Measurements from ENCODE around the gene PPARG. TPM values are rescaled to one million over a fixed set of nuclear protein-coding genes. Genes with fewer than 3 reads are reported as not detected.
A peak's percentile ranks its signal among the peaks of the same experiment; 100 is the strongest.

The PPARG gene
- total and polyA plus RNA-seq, 2 of the 13 experiments (the other 11 are each of a cell fraction or from before 2014, with no cell fraction given): 13.9 to 58.3 TPM

DNA sequence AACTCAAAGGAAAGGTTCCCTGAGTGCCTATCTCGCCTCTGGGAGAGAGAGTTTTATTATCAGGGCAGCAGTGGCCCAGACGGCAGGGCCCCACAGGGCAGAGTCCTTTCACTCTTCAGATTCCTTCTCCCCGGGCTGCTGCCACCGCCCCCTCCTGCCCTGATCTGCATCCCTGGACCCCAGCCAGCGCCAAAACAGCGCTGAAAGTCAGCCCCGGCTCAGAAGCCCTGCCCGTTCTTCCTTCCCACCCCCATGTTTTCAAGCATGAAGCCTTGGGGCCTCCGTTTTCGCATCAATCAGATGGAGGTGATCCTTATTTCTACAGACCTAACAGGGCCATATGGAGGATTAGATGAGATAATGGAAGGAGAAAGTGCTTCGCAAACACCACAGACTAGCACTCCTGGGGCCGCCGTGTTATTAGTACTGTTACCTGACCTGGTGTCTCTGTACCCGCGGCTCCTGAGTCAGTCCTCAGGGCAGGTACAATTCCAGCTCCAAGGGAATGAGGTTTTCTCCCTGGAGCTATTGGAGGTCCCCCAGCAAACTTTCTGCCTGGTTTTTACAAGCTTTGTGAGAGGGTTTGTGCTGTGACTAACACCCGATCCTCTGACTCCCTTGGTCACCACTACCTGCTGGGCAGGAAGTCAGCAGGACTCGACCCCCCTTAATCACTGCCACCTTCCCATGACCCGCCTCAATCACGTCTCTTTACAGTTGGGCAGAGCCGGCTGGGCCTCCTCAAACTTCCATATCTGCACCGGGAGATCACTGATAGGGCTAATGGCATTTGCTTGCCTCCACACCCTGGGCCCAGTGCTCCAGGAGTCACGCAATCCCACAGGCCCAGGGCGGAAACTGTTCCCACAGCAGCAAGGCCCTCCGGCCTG is 156.0 kb downstream of the PPARG start (continued):
- TF ChIP-seq, protein P1, sequence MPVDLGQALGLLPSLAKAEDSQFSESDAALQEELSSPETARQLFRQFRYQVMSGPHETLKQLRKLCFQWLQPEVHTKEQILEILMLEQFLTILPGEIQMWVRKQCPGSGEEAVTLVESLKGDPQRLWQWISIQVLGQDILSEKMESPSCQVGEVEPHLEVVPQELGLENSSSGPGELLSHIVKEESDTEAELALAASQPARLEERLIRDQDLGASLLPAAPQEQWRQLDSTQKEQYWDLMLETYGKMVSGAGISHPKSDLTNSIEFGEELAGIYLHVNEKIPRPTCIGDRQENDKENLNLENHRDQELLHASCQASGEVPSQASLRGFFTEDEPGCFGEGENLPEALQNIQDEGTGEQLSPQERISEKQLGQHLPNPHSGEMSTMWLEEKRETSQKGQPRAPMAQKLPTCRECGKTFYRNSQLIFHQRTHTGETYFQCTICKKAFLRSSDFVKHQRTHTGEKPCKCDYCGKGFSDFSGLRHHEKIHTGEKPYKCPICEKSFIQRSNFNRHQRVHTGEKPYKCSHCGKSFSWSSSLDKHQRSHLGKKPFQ (CRISPR knock-in tag; IDR thresholded peaks at IDR 0.05; ENCODE audit: insufficient replicate concordance): no peak
- no peak for TF ChIP-seq ZNF510 (CRISPR knock-in tag; IDR thresholded peaks at IDR 0.05; ENCODE audit: low read depth)
- no peak for TF ChIP-seq ZNF614 (CRISPR knock-in tag; IDR thresholded peaks at IDR 0.05; ENCODE audit: borderline replicate concordance)
- no peak for TF ChIP-seq ZNF598 (CRISPR knock-in tag; IDR thresholded peaks at IDR 0.05; ENCODE audit: borderline replicate concordance)
- TF ChIP-seq MEF2D (CRISPR knock-in tag; IDR thresholded peaks at IDR 0.05): no peak
- TF ChIP-seq CEBPZ (IDR thresholded peaks at IDR 0.05; ENCODE audit: low read length): no peak
- TF ChIP-seq ZNF382 (CRISPR knock-in tag; IDR thresholded peaks at IDR 0.05; ENCODE audit: borderline replicate concordance): no peak
- no peak for TF ChIP-seq NFKBIZ (CRISPR knock-in tag; IDR thresholded peaks at IDR 0.05)
- peak; percentile 51; the same call in 1 of the 2 replicates for TF ChIP-seq HMG20B (CRISPR knock-in tag; conservative IDR thresholded peaks at IDR 0.05)
- no peak for TF ChIP-seq ZNF296 (CRISPR knock-in tag; conservative IDR thresholded peaks at IDR 0.05)
- TF ChIP-seq, protein P2, sequence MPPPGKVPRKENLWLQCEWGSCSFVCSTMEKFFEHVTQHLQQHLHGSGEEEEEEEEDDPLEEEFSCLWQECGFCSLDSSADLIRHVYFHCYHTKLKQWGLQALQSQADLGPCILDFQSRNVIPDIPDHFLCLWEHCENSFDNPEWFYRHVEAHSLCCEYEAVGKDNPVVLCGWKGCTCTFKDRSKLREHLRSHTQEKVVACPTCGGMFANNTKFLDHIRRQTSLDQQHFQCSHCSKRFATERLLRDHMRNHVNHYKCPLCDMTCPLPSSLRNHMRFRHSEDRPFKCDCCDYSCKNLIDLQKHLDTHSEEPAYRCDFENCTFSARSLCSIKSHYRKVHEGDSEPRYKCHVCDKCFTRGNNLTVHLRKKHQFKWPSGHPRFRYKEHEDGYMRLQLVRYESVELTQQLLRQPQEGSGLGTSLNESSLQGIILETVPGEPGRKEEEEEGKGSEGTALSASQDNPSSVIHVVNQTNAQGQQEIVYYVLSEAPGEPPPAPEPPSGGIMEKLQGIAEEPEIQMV (CRISPR knock-in tag; IDR thresholded peaks at IDR 0.05; ENCODE audit: low read depth): no peak
- no peak for TF ChIP-seq ZNF546 (CRISPR knock-in tag; conservative IDR thresholded peaks at IDR 0.05)
- TF ChIP-seq, protein P3, sequence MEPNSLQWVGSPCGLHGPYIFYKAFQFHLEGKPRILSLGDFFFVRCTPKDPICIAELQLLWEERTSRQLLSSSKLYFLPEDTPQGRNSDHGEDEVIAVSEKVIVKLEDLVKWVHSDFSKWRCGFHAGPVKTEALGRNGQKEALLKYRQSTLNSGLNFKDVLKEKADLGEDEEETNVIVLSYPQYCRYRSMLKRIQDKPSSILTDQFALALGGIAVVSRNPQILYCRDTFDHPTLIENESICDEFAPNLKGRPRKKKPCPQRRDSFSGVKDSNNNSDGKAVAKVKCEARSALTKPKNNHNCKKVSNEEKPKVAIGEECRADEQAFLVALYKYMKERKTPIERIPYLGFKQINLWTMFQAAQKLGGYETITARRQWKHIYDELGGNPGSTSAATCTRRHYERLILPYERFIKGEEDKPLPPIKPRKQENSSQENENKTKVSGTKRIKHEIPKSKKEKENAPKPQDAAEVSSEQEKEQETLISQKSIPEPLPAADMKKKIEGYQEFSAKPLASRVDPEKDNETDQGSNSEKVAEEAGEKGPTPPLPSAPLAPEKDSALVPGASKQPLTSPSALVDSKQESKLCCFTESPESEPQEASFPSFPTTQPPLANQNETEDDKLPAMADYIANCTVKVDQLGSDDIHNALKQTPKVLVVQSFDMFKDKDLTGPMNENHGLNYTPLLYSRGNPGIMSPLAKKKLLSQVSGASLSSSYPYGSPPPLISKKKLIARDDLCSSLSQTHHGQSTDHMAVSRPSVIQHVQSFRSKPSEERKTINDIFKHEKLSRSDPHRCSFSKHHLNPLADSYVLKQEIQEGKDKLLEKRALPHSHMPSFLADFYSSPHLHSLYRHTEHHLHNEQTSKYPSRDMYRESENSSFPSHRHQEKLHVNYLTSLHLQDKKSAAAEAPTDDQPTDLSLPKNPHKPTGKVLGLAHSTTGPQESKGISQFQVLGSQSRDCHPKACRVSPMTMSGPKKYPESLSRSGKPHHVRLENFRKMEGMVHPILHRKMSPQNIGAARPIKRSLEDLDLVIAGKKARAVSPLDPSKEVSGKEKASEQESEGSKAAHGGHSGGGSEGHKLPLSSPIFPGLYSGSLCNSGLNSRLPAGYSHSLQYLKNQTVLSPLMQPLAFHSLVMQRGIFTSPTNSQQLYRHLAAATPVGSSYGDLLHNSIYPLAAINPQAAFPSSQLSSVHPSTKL (CRISPR knock-in tag; IDR thresholded peaks at IDR 0.05): peak; percentile 70
- TF ChIP-seq NRL (CRISPR knock-in tag; IDR thresholded peaks at IDR 0.05; ENCODE audit: borderline replicate concordance): no peak; the same call in 1 of the 2 replicates
- peak; percentile 42; the same call in 1 of the 2 replicates for TF ChIP-seq CEBPG (CRISPR knock-in tag; IDR thresholded peaks at IDR 0.05)
- no peak for TF ChIP-seq GABPA (IDR thresholded peaks at IDR 0.05; ENCODE audit: low read depth, low read length)
- no peak for TF ChIP-seq GABPA (CRISPR knock-in tag; IDR thresholded peaks at IDR 0.05; ENCODE audit: low read depth)
- TF ChIP-seq PAX8 (CRISPR knock-in tag; IDR thresholded peaks at IDR 0.05; ENCODE audit: borderline replicate concordance): no peak
- TF ChIP-seq ZFYVE20 (CRISPR knock-in tag; IDR thresholded peaks at IDR 0.05; ENCODE audit: borderline replicate concordance, low read depth): no peak

All from HepG2 (cell line).